Left renal pelvis (tissue), 4 donors: ENCODE data around the gene ADPRHL1. TPM values are rescaled to one million over a fixed set of nuclear protein-coding genes. Genes with fewer than 3 reads are reported as not detected.
"Not testable (repeated sequence)": the region's sequence is repeated elsewhere in the genome, so short reads cannot be mapped to it uniquely, and the experiment has no call there.

ENCODE experiments used
- DNase-seq, 4 donors: peaks; one replicate each; pipeline ENCODE4 v3.0.0-alpha.2; 2013; ENCODE audit warnings: low read depth in 4 of 4, low spot score in 3 of 4
- polyA plus RNA-seq, 4 donors: library from polyadenylated mRNA; unstranded; fragments of 120-200 nt; gene quantifications; one replicate each; pipeline ENCODE4 v1.2.1, GENCODE V29; 2013; ENCODE audit not compliant: insufficient read length in 4 of 4

The ADPRHL1 gene
- polyA plus RNA-seq, 4 donors: 3.3 to 6.4 (median 4.7) TPM

DNA sequence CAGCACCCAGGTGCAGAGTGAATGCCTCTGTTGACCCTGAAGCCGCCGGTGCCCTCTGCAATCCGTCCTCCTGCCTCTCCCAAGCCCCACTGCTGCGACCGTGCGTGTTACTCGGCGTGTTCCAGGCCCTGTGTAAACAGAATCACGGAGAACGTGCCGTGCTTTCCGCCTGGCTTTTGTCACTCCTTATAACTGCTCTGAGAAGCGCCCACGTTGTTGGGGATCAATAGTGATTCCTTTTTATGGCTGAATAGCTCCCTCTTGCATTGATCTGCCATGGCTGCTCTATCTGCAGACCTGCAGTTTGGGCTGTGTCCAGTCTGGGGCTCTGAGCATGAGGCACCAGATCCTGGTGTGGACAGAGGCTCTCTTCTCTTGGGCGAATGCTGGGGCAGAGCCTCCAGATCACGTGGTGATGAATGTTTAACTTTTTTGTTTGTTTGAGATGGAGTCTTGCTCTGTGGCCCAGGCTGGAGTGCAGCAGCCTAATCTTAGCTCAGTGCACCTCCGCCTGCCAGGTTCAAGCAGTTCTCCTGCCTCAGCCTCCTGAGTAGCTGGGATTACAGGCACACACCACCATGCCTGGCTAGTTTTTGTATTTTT lies 15.8 kb downstream of the ADPRHL1 start:
- DNase-seq: no peak

DNA sequence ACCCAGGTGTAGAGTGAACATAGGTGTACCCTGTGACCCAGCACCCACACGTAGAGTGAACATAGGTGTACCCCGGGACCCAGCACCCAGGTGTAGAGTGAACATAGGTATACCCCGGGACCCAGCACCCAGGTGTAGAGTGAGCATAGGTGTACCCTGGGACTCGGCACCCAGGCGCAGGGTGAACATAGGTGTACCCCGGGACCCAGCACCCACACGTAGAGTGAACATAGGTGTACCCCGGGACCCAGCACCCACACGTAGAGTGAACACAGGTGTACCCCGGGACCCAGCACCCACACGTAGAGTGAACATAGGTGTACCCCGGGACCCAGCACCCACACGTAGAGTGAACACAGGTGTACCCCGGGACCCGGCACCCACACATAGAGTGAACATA lies 16.4 kb downstream of the ADPRHL1 start:
- DNase-seq: not testable (repeated sequence)

DNA sequence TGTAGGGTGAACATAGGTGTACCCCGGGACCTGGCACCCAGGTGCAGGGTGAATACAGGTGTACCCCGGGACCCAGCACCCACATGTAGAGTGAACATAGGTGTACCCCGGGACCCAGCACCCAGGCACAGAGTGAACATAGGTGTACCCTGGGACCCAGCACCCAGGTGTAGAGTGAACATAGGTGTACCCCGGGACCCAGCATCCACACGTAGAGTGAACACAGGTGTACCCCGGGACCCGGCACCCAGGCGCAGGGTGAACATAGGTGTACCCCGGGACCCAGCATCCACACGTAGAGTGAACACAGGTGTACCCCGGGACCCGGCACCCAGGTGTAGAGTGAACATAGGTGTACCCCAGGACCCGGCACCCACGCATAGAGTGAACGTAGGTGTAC lies 17.4 kb downstream of the ADPRHL1 start:
- DNase-seq: not testable (repeated sequence)

DNA sequence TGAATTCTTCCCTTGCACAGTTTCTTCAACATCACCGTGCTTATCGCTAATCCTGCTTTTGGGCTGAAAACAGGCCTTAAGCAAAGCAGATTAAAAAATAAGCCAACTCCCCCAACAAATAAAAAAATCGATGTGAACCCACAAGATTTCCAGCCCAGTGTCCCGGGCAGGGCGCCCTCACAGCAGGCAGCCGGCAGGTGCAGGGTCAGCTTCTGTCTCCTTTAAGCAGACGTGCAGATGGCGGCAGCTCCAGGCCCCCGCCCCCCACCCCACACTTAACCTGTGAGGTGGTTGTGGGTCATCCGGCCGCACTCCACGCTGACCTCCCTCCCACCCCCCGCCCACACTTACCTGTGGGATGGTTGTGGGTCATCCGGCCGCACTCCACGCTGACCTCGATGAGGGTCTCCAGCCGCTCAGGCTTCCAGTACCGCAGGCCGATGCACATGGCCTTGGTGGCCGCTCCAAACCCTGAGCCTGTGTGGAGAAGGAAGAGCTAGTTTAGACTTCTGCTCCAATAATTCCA lies 19.8 kb downstream of the ADPRHL1 start:
- no peak for DNase-seq

DNA sequence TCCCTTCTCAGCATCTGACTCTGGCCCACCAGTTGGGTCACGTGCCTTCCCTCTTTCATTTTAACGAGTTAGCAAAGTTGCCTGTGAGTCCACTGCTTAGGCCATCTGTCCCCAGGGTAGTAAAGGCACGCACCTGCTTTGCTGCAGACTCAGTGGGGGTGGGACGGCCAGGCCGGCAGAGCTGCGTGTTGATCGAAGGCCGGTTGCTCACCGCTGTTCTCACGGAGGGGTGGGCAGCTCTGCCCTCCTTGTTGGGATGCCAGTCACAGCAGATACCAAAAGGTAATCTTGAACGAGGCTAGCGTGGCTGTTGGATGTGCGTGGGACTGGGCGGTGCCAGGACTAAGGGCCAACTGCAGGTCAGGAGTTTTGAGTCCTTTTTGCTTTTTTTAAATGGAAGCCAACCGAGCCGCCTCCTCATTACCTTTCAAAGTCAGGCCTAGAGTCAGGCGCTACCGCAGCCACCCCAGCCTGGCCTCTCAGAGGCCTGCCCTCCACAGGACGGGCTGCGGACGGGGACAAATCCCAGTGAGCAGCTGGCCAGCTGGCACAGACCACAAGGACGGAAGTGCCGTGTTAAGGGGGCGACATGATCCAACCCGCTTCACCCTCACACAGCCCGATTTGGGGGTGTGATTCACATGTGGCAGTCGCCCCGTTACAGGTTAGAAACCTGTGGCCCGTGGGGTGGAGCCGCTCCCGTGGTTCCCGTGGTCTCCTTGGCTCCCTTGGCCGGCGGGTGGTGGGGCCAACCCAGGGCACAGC lies 20.6 kb downstream of the ADPRHL1 start:
- no peak for DNase-seq

DNA sequence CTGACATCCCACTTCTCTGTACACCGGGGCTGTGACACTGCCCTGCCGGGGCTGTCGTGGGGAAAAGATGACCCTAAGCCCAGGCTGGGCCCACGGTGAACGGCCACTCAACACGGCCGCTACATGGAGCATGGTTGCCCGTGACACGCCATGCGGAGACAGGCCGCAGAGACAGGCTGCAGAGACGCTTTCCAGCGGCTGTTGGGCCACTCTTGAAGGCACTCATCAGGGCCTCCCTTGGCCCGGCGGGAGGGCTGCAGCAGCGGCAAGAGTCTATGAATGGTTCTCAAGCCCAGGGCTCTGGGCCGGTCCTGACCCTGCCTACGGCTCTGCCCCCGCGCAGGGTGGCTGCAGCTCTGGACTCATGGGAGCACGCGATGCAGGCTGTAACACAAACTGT lies 22.1 kb downstream of the ADPRHL1 start:
- DNase-seq: no peak

DNA sequence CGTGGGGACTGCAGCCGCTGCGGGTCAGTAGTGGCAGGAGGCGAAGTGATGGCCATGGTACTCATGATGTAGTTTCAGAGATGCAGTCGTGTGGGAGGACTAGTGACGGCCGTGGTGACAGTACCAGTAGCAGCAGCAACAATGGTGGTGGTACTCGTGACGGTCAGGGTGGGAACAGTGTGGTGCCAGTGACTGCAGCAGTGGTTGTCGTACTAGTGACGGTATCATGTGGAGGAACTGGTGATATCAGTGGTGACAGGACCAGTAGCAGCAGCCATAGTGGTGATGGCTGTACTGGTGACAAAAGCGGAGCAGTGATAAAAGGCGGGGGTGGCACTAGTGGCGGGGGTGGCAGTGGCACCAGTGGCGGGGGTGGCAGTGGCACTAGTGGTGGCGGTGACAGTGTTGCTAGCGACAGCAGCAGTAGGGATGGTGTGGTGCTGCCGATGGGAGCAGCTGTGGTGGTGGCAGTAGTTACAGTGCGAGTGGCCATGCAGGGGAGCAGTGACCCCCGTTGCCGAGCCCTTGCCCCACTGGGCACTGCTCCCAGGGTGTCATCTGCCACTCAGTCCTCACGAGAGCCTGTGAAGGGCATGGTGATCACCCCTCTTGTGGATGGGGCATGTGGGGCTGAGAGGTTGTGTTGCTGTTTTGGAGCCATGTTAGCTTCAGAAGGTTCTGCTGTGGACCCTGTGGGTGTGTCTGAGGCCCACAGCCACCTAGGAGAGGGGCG lies 22.7 kb downstream of the ADPRHL1 start:
- no peak for DNase-seq

DNA sequence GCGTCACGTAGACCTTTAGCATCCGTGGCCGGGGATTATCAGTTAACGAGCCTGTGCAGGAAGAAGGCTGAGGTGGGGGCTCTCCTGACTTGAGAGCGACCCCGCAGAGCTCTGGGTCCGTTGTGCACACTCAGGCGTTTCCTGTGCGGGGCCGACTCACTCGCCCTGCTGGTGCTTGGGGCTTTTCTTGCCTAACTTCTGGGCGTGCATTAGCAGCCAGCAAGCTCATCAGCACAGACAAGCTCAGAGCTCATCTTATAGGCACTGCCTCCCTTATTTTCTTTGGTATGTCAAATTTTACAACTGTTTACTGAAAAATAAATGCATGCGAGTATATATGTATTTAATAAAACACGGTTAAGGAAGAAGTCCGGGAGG lies 23.7 kb downstream of the ADPRHL1 start:
- DNase-seq: no peak

DNA sequence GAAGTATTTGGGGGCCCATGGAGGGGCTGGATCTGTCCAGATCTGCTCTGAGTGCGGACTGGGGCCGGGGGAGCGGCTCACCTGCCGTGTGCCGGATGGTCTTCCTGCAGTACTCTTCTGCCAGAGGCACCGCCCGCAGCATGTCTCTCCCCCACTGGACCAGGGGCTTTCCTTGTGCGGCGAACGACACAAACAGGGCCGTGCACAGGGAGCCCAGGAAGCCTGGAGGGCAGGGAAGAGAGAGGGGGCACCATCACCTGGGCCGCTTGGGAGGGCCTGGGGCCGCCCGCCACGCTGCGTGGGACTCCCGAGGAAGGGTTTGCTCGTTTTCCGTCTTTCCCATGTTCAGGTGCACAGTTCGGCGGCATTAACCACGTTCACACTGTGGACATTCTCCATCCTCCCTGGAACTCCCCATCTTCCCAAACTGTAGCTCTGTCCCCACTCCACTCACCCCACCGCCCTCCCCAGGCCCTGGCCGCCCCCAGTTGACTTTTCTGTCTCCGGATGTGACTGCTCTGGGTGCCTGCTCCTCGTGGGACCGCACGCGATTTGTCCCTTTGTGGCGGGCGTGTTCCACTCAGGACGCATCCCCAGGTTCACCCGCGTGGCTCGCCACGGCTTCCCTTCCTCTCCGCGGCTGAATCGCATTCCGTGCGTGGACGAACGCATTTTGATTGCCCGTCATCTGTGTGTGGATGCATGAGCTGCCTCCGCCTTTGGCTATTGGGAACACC lies 24.2 kb downstream of the ADPRHL1 start:
- DNase-seq: no peak

DNA sequence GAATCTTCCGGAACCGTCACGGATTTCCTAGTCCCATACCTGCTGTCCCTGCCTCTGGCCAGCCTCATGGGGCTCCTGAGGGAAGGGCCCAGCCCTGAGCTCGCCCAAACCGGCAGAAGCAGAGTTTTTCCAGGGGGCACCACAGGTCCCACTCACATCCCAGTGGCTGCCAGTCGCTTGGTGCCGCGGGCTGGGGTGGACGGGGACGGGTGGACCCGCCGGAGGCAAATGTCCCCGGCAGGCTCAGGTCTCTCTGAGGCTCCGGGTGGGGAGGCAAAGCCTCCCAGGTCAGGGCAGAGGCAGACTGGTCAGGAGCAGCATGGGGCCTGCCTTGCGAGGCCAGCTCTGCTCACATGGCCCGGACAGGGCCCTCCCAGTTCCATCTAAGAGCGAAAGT lies 24.8 kb downstream of the ADPRHL1 start:
- DNase-seq: no peak

DNA sequence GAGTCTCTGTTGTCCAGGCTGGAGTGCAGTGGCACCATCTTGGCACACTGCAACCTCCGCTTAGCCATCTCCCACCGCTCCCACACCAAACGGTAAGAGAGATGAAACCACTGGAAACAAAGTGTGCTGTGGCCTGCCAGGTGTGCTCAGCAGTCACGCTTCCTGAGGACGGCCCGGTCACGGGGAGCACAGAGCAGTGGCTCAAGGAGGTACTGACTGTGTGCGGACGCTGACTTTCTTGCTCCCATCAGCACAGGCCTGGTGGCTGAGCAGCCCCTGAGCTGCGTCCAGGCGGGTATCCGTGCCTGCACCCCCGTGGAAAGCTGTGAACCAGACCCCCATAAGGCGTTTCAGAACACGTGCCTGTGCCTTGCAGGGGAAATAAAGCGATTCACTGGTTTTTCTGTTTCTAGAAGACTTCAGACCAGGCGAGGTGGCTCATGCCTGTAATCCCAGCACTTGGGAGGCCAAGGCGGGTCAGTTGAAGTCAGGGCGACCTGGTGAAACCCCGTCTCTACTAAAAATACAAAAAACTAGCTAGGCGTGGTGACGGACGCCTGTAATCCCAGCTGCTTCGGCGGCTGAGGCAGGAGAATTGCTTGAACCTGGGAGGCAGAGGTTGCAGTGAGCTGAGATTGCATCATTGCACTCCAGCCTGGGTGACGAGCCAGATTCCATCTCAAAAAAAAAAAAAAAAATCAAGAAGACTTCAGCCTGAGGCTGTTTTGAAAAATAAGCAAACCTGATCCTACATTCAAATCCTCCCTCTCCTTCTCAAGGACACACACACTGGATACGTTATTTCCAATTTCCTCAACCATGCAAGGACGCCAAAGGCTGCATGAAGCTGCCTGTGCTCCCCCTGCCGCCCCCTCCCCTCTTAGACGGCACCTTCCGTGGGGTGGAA lies 25.5 kb downstream of the ADPRHL1 start:
- DNase-seq: no peak

DNA sequence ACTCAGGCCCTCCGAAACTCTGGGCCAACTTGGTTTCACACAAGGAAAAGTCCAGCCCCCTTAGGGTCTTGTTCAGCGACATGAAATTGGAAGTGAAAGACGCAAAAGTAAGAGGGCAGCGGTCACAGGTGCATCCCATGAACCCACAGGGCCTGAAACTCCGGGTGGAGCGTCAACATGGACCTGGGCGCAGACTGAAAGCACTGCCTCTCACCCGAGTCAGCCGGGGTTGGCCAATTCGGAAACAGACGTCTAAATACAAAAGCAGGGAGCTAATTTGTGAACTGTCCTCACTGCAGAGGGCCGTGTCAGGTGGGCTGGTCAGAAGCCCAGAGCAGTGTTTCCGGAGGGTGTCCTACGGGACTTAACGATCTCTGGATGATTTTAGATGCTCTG lies 26.7 kb downstream of the ADPRHL1 start:
- no peak for DNase-seq

DNA sequence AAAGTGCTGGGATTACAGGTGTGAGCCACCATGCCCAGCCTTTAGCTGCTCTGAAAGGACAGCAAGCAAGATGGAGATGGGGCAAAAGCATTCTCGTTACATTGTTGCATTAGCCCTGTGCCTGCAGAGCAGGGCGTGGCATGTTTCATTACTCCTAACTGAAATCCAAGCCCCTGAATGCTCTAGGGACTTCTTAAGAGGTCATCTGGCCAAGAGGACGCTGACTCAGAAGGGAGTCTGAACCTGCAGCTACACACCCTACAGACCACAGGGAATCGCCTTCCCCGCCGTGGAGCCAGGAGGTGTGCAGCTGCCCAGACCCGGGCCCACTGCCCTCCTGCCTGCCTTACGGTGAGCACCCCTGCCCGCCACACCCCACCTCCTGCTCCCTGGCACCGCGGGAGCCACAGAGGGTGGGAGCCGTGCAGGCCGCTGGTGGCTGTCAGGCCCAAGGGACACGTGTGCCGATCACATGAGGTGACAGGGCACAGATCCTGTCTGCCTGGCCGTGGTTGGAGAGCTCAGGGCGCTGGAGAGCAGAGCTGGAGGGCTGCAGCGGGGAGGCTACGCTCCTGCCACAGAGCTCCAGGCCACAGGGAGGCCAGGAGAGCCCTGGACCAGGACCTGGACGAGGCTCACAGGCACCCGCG lies 27.2 kb downstream of the ADPRHL1 start:
- DNase-seq: no peak

DNA sequence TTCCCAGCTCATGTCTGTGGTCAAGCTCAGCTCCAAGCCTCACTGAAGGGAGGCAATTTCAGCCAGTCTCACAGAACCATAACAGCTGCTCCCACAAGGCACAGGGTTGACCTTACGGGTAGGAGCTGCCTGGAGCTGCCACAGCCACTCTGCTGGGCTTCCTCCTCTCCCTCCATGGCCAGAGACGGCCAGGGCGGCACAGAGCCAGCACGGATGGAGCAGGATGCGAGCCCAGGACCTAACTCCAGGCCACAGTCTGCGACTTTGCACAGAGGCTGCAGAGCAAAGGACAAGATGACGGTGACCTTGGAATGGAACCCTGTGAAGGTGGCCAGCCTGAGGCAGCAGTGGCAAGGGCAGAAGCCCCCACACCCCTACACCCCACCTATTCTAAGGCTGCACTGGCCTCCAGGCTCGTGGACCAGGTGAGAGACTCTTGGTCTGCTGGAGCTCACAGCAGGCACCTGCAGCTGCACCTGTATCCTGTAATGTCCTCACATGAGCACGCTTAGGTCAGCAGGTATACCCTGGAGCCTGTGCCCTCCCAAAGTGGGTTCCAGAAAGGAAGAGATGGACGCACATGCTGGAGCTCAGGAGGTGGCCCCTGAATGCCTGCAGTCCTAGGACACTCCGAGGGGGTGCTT lies 29.6 kb downstream of the ADPRHL1 start:
- DNase-seq: no peak

DNA sequence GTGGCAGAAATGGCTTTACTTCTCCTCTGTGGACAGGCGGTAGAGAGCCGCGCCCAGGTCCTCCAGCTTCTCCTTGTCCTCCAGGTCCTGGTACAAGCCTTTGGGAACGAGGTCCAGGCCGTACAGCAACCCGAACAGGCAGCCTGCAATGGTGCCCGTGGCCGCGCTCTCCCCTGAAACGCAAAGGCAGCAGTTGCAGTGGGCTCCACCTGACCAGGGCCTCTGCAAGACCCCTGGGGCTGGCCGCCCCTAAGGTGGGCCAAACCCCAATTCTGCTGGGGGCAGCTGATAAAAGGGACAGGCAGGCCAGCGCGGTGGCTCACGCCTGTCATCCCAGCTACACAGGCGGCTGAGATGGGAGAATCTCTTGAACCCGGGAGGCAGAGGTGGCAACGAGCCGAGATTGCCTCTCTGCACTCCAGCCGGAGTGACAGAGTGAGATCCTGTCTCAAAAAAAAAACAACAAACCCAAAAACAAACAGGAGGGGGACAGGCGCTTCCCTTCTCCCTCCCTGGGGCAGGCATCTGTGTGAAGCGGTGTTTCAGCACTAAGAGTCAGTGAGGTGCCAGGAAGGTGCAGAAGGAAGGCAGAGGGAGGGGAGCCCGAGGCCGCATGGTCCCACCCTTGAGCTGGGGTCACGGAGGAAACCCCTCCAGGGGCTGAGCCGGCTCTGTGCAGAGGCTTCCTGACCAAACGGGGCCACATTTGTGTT lies 30.3 kb downstream of the ADPRHL1 start:
- DNase-seq: no peak

DNA sequence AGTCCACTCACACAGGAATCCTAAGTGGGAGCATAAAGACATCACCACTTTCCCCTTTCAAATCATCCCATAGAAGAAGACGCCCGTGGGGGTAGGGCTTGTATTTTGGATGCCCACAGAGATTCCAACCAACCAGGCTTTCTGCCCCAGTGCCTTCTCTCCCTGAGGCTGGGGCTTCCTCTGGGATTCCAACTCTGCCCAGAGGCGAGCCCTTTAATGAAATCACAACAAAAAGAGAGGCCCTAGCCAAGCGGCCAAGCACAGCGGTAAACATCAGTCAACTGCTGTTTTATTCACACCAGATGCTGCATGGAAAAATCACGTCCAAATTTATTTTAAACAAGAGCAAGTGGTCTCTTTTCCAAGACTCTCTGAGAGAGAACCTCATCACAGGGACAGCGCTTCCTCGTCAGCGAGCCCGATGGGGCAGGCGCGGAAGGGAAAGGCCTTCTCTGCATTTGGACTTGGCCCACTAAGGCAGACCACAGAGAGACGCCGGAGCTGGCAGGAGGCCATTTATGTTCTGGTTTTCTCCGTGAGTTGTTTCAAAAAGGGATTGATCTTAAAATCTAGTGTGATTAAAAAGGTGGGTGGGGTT lies 31.5 kb downstream of the ADPRHL1 start:
- DNase-seq: no peak

DNA sequence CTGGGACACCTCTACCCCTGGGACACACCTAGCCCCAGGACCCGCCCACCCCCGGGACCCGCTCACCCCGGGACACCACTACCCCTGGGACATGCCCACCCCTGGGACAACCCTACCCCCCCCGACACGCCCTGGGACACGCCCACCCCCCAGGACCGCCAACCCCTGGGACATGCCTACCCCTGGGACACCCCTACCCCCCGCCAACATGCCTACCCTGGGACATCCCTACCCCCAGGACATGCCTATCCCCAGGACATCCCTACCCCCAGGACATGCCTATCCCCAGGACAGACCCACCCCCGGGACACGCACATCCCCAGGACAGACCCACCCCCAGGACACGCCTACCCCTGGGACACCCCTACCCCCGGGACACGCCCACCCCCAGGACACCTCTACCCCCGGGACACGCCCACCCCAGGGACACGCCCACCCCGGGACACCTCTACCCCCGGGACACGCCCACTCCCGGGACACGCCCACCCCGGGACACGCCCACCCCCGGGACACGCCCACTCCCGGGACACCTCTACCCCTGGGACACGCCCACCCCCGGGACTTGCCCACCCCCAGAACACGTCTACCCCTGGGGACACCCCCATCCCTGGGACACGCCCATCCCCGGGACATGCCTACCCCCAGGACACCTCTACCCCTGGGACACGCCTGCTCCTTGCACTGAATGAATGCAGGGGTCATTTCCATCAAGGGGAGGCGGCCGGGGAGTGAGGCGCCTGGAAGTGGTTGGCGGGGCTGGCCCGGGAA lies 32.3 kb downstream of the ADPRHL1 start:
- DNase-seq: no peak
